Activated CD4-positive, alpha-beta T cell treated with anti-CD3 and anti-CD28 coated beads for 36 hours (primary cell): ENCODE measurements around the gene RUFY1. TPM values are rescaled to one million over a fixed set of nuclear protein-coding genes. Genes with fewer than 3 reads are reported as not detected.
"Not testable (repeated sequence)": the region's sequence is repeated elsewhere in the genome, so short reads cannot be mapped to it uniquely, and the experiment has no call there.

Source experiments
- ATAC-seq: fragments of 200-7000 bp; cut with Tn5 transposase; one replicate; pipeline ENCODE4 v1.10.0; 2021; ENCODE audit warnings: mild to moderate bottlenecking, moderate library complexity
- CTCF ChIA-PET: fragments of 350-600 bp; sonication (Branson Sonifier 250); formaldehyde crosslinking; loops from one replicate; lab custom pipeline; 2021; ENCODE audit warnings: antibody characterized with exemption; lab: Charles Lee
- POLR2A ChIA-PET: fragments of 350-600 bp; sonication (Branson Sonifier 250); formaldehyde crosslinking; loops from one replicate; lab custom pipeline; 2021; ENCODE audit warnings: antibody characterized with exemption, inconsistent platforms; lab: Charles Lee
- DNase-seq: peaks from one replicate; pipeline ENCODE4 v3.0.0-alpha.2; 2020
- H3K27ac Mint-ChIP-seq: one replicate; pipeline ENCODE4 v1.8.0; 2021; ENCODE audit warnings: mixed read lengths
- H3K27me3 Mint-ChIP-seq: one replicate; pipeline ENCODE4 v1.8.0; 2021; ENCODE audit warnings: mixed read lengths
- H3K36me3 Mint-ChIP-seq: one replicate; pipeline ENCODE4 v1.8.0; 2021; ENCODE audit warnings: low read depth, mixed read lengths
- H3K4me1 Mint-ChIP-seq: one replicate; pipeline ENCODE4 v1.8.0; 2021; ENCODE audit warnings: mixed read lengths
- H3K4me3 Mint-ChIP-seq: one replicate; pipeline ENCODE4 v1.8.0; 2021; ENCODE audit warnings: mild to moderate bottlenecking, moderate library complexity, mixed read lengths
- H3K9me3 Mint-ChIP-seq: one replicate; pipeline ENCODE4 v1.8.0; 2021; ENCODE audit warnings: low read depth, mixed read lengths
- intact Hi-C, 2 experiments: fragments of 100-400 bp; cut with DNase I in 1 of 2; cut with micrococcal nuclease in 1 of 2; formaldehyde crosslinking; loops; one replicate each; pipeline versions ENCODE4 v1.14.2 to v1.15.1; 2022 to 2024; cut with DNase I, micrococcal nuclease
- total RNA-seq, 2 experiments: library from RNA; stranded (reverse); gene quantifications; one replicate each; pipeline ENCODE4 v1.2.3, GENCODE V29; 2021

RUFY1 gene, protein sequence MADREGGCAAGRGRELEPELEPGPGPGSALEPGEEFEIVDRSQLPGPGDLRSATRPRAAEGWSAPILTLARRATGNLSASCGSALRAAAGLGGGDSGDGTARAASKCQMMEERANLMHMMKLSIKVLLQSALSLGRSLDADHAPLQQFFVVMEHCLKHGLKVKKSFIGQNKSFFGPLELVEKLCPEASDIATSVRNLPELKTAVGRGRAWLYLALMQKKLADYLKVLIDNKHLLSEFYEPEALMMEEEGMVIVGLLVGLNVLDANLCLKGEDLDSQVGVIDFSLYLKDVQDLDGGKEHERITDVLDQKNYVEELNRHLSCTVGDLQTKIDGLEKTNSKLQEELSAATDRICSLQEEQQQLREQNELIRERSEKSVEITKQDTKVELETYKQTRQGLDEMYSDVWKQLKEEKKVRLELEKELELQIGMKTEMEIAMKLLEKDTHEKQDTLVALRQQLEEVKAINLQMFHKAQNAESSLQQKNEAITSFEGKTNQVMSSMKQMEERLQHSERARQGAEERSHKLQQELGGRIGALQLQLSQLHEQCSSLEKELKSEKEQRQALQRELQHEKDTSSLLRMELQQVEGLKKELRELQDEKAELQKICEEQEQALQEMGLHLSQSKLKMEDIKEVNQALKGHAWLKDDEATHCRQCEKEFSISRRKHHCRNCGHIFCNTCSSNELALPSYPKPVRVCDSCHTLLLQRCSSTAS
- total RNA-seq: 10 to 100 TPM; 29.6 to 33.8 TPM

GRCh38 chr5:179550511-179551342, at the start of gene RUFY1:
TSS of gene RUFY1 (plus strand) at chr5:179550554. CDS start at chr5:179550570, 16 bp downstream.
- POLR2A ChIA-PET: interaction anchor here (0.6 to 1.6 kb wide), 8 partner anchors 9 to 939 kb away, joined by 3 to 9 read pairs (median 4); partner anchors contain the start of gene HNRNPH1

DNA sequence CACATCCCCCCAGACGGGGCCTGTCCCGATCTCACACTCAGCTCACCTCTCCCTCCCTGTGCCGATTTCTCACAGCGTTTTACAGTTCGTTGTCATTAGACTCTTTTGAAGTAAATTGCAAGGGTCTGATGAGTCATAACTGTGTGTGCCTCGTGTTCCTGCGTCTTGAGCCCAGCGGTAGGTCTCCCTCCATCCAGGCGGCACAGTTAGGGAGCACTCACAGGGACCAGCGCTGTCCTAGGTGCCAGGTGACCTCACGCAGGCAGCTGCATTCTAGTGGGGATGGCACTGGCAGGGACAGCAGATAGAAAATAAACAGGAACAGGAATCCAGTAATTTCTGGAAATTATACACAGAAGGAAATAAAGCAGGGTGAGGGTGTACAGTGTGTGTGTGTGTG, 48.4 kb upstream of the RUFY1 start:
- CTCF ChIA-PET, ATAC-seq, H3K4me1 Mint-ChIP-seq, H3K4me3 Mint-ChIP-seq, H3K9me3 Mint-ChIP-seq, H3K27ac Mint-ChIP-seq, POLR2A ChIA-PET, H3K36me3 Mint-ChIP-seq, H3K27me3 Mint-ChIP-seq, DNase-seq: not testable (repeated sequence)
- intact Hi-C loops: loop anchor here in 1 of 2 experiments (2.0 kb wide), 1 partner anchor 57 kb away; no protein-coding TSS in a partner anchor

More at GRCh38 chr5:179550511-179551342, at the start of gene RUFY1:
- H3K27ac Mint-ChIP-seq: peak within 1 kb of the TSS; percentile 99
- CTCF ChIA-PET: interaction anchor here (0.7 to 1.2 kb wide), 3 partner anchors 9 to 130 kb away, joined by 3 to 4 read pairs (median 3); no protein-coding TSS in a partner anchor
- H3K4me3 Mint-ChIP-seq: peak within 1 kb of the TSS; percentile 96
- no peaks in the 10 kb centered on the region for H3K27me3 Mint-ChIP-seq
- DNase-seq (peak; percentile 89), ATAC-seq (peak; percentile 80)
- peaks cover 9% of the 10 kb centered on the region for H3K36me3 Mint-ChIP-seq
- peaks cover 37% of the 10 kb centered on the region for H3K4me1 Mint-ChIP-seq
- intact Hi-C loops: loop anchor here (1.0 to 10.0 kb wide), 14 partner anchors 9 to 944 kb away; partner anchors contain the start of genes CANX (in 2 of the 2), CLK4 (in 1 of the 2), CNOT6 (in 1 of the 2) and HNRNPH1 (in 1 of the 2)
- H3K9me3 Mint-ChIP-seq: no peaks in the 10 kb centered on the region

DNA sequence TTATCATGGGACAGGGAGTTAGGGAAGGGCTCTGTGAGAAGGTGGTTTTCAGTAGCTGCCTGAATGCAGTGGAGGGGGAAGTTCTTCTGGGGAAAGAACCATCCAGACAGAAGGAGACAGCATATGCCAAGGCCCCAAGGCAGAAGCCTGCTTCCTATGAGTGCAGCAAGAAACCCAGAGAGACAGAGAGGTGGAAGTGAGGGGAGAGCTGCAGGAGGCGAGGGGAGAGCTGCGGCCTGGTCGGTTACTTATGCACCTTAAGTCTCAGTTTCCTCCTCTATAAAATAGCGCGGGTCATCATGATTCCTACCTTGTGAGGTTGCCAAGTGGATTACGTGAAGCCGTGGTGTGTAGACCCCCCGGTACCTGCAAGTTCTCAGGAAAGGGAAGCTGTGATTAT, 47.9 kb upstream of the RUFY1 start:
- H3K4me3 Mint-ChIP-seq, H3K36me3 Mint-ChIP-seq, H3K9me3 Mint-ChIP-seq, DNase-seq, H3K27ac Mint-ChIP-seq, H3K4me1 Mint-ChIP-seq, CTCF ChIA-PET, POLR2A ChIA-PET, ATAC-seq, H3K27me3 Mint-ChIP-seq: not testable (repeated sequence)
- intact Hi-C loops: loop anchor here in 1 of 2 experiments (2.0 kb wide), 1 partner anchor 58 kb away; no protein-coding TSS in a partner anchor

DNA sequence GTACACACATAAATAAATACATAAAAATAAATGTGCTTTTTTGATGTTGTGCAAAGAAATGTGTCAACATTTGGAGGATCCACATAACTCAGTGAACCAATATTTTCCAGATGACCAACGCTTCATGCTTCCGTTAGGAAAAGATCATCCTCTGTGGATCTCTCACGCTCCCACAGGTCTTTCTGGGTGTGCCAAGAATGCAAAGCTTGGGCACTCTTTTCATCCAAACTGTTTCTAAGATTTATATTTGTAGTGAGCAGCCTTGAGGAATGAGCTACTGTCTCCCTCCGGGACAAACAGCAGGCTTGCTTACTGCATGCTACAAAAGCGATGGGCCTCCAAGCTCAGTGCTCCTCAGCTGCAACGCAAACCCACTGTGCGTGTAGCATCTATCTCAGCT, 46.2 kb upstream of the RUFY1 start:
- H3K4me1 Mint-ChIP-seq: peaks cover 2% of the 10 kb centered on the region
- ATAC-seq: no peak
- ChIA-PET POLR2A (no interaction called here), CTCF (no interaction called here)
- no peaks in the 10 kb centered on the region for H3K27me3 Mint-ChIP-seq
- no peak overlapping the region for H3K4me3 Mint-ChIP-seq
- DNase-seq: no peak
- no peaks in the 10 kb centered on the region for H3K9me3 Mint-ChIP-seq
- intact Hi-C loops: no loop called here
- H3K36me3 Mint-ChIP-seq: no peaks in the 10 kb centered on the region
- H3K27ac Mint-ChIP-seq: no peak overlapping the region

DNA sequence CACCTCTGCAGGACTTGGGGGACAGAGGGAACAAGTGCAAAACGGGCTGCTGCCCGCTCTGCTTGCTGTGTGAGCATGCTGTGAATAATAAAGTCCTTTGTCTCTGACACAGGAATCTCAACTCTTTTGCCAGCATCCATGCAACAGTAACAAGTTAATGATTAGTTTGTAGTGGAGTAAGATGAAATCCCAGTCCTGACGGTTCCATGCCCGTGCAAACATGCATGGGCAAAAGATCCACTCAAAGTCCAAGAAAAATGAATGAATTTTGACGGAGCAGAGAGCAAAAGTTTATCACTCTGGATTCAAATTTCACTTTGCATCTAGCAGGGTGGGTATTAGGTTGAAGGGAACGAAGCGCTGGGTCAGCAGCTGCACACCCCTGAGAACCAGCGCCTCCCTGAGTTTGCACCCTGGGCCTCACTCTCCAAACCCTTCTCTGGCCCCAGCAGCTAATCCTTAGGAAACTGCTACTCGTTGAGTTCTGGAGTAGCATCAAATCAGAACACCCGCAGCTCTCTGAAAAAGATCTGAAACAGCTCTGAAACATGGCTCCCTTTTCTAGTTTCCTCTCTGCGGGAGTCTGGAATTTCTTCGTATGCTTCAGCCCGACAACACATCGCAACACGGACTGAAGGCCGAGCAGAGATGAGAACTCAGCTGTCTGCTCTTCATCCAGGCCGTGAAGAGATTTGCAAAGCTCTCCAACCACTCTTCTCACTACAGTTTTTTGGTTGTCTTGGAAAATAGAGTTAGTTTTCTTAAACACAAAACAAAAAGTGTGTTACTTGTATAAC, 45.6 kb upstream of the RUFY1 start:
- H3K27me3 Mint-ChIP-seq: no peaks in the 10 kb centered on the region
- no peak overlapping the region for H3K4me3 Mint-ChIP-seq
- H3K9me3 Mint-ChIP-seq: no peaks in the 10 kb centered on the region
- intact Hi-C loops: no loop called here
- H3K27ac Mint-ChIP-seq: no peak overlapping the region
- peaks cover 2% of the 10 kb centered on the region for H3K4me1 Mint-ChIP-seq
- POLR2A ChIA-PET: no interaction called here
- no peak for ATAC-seq
- CTCF ChIA-PET: no interaction called here
- DNase-seq: no peak
- no peaks in the 10 kb centered on the region for H3K36me3 Mint-ChIP-seq

DNA sequence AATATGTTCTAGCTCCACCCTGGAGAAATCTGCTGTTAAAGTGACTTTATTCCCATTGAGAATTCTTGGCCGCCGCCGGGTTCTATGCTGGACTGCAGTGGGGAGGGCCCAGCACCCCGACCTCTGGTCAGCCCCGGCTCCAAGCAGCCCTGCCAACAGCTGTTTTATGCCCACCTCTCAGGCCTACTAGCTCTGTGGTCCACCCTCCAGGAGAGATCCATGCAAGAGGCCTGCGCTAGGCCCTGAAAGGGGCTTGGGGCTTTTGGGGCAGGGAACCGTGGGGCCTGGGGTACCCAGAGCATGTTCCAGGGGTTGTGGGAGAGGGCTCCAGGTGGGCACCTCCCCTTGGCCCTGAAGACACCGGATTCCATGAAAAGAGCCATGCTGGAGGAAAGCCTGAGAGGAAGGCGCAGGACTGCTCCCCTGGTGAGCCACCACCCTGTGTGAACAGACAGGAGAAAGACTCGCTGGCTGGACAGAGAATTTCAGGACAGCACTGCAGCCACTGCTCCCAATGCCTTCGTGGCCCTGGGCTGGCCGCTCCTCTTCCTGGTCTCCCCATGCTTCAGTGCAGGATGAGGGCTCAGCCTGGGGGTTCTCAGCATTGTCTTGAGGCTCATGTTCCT, 44.6 kb upstream of the RUFY1 start:
- no peaks in the 10 kb centered on the region for H3K9me3 Mint-ChIP-seq
- ATAC-seq (no peak), DNase-seq (no peak)
- ChIA-PET CTCF (interaction anchor here (0.6 kb wide), 1 partner anchor 1444 kb away, joined by 4 read pairs; no protein-coding TSS in a partner anchor), POLR2A (no interaction called here)
- no peaks in the 10 kb centered on the region for H3K27me3 Mint-ChIP-seq
- H3K4me3 Mint-ChIP-seq: no peak overlapping the region
- intact Hi-C loops: no loop called here
- peaks cover 2% of the 10 kb centered on the region for H3K4me1 Mint-ChIP-seq
- no peaks in the 10 kb centered on the region for H3K36me3 Mint-ChIP-seq
- H3K27ac Mint-ChIP-seq: no peak overlapping the region

DNA sequence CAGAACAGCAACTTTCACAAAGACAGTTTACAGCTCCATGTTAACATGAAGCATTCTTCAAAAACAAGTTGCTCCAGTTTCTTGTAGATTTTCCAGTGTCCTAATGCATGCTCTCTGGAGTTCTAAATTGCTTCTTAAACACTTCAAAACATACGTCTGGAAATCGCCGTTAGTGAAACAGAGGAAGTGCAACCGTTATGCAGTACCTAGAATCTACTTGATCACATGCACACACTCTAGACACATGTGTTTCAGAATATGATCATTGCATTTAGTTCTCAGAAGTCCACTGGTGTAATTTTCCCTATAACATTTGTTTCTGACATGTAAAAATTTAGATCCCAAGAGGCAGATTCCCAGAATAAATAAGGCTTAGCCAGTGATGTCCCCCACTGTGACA, 41.1 kb upstream of the RUFY1 start:
- CTCF ChIA-PET: no interaction called here
- Mint-ChIP-seq H3K27ac (no peak overlapping the region), H3K36me3 (no peaks in the 10 kb centered on the region), H3K9me3 (no peaks in the 10 kb centered on the region), H3K4me3 (no peak overlapping the region), H3K4me1 (peaks cover 2% of the 10 kb centered on the region), H3K27me3 (no peaks in the 10 kb centered on the region)
- DNase-seq (no peak), ATAC-seq (no peak)
- POLR2A ChIA-PET: no interaction called here
- intact Hi-C loops: no loop called here

- H3K9me3 Mint-ChIP-seq: no peaks in the 10 kb centered on the region
- ChIA-PET CTCF (no interaction called here), POLR2A (no interaction called here)
- H3K36me3 Mint-ChIP-seq: no peaks in the 10 kb centered on the region
- H3K27me3 Mint-ChIP-seq: no peaks in the 10 kb centered on the region
- H3K4me1 Mint-ChIP-seq: peaks cover 2% of the 10 kb centered on the region
- DNase-seq: no peak
- no peak overlapping the region for H3K4me3 Mint-ChIP-seq
- intact Hi-C loops: no loop called here
- no peak for ATAC-seq
- no peak overlapping the region for H3K27ac Mint-ChIP-seq
These were observed 40.5 kb upstream of the RUFY1 start for GRCh38 chr5:179509845-179510244.

- Mint-ChIP-seq H3K4me1 (peaks cover 2% of the 10 kb centered on the region), H3K27ac (no peak overlapping the region), H3K9me3 (no peaks in the 10 kb centered on the region), H3K27me3 (no peaks in the 10 kb centered on the region), H3K36me3 (no peaks in the 10 kb centered on the region), H3K4me3 (no peak overlapping the region)
- ChIA-PET POLR2A (no interaction called here), CTCF (no interaction called here)
- DNase-seq (no peak), ATAC-seq (no peak)
- intact Hi-C loops: no loop called here
These were observed 37.8 kb upstream of the RUFY1 start for GRCh38 chr5:179512452-179513000.

GRCh38 chr5:179515501-179515900, 34.9 kb upstream of the RUFY1 start:
- H3K27ac Mint-ChIP-seq, H3K27me3 Mint-ChIP-seq, H3K4me1 Mint-ChIP-seq, DNase-seq, H3K36me3 Mint-ChIP-seq, intact Hi-C loops, POLR2A ChIA-PET, H3K4me3 Mint-ChIP-seq, H3K9me3 Mint-ChIP-seq, ATAC-seq, CTCF ChIA-PET: not testable (repeated sequence)
